H1 (cell line): ENCODE measurements around the gene TUBA3D. TPM values are rescaled to one million over a fixed set of nuclear protein-coding genes. Genes with fewer than 3 reads are reported as not detected.
"Not testable (repeated sequence)": the region's sequence is repeated elsewhere in the genome, so short reads cannot be mapped to it uniquely, and the experiment has no call there.

Experiments
- CTCF ChIA-PET: fragments of 300-600 bp; sonication (Branson Sonifier 250); formaldehyde crosslinking; loops from one replicate; lab custom pipeline; 2021; ENCODE audit not compliant: partially characterized antibody; lab: Charles Lee
- POLR2A ChIA-PET: fragments of 300-600 bp; sonication (Branson Sonifier 250); formaldehyde crosslinking; loops from one replicate; lab custom pipeline; 2021; ENCODE audit warnings: inconsistent platforms; ENCODE audit not compliant: partially characterized antibody; lab: Charles Lee
- DNase-seq, 2 experiments: peaks; one replicate each; pipeline versions ENCODE4 v3.0.0 to v3.0.0-alpha.2; 2010 to 2022; ENCODE audit warnings: low spot score in 2 of 2, low read depth in 1 of 2, mixed read lengths in 1 of 2
- FAIRE-seq: peaks from 2 replicates; lab custom pipeline; 2011; peaks lifted over from hg19 to GRCh38; lab: Jason Lieb, UNC
- H2AFZ ChIP-seq: 2 replicates; pipeline ENCODE4 v1.8.1; 2012; ENCODE audit warnings: low read length, inconsistent platforms
- H2AK5ac ChIP-seq: 2 replicates; pipeline ENCODE4 v1.6.1; 2013; ENCODE audit warnings: low read depth, low read length
- H2BK120ac ChIP-seq: replicated peaks from 2 replicates; pipeline ENCODE3; 2013; ENCODE audit warnings: low read depth, low read length, inconsistent platforms
- H2BK12ac ChIP-seq: 2 replicates; pipeline ENCODE4 v1.6.1; 2013; ENCODE audit warnings: low read depth, low read length
- H2BK15ac ChIP-seq: 2 replicates; pipeline ENCODE4 v1.6.1; 2013; ENCODE audit warnings: low read length
- H2BK20ac ChIP-seq: 2 replicates; pipeline ENCODE4 v1.6.1; 2013; ENCODE audit warnings: low read length
- H2BK5ac ChIP-seq: 2 replicates; pipeline ENCODE4 v1.6.1; 2013; ENCODE audit warnings: low read depth, low read length
- H3K14ac ChIP-seq: 2 replicates; pipeline ENCODE4 v1.6.1; 2013; ENCODE audit warnings: inconsistent platforms; ENCODE audit not compliant: insufficient read length
- H3K18ac ChIP-seq: 2 replicates; pipeline ENCODE4 v1.6.1; 2013; ENCODE audit warnings: low read length; ENCODE audit errors: extremely low read depth
- H3K23ac ChIP-seq: 2 replicates; pipeline ENCODE4 v1.6.1; 2013; ENCODE audit warnings: inconsistent platforms; ENCODE audit not compliant: insufficient read length
- H3K23me2 ChIP-seq: 2 replicates; pipeline ENCODE4 v1.6.1; 2013; ENCODE audit warnings: low read depth, low read length
- H3K27ac ChIP-seq: 2 replicates; pipeline ENCODE4 v1.6.1; 2011; ENCODE audit warnings: low read depth, low read length, inconsistent platforms
- H3K27me3 ChIP-seq, 4 experiments: replicated peaks in 1 of 4; 1 replicate in 1 of 4; 2 replicates in 3 of 4; pipeline versions ENCODE4 v1.6.1 to v1.8.1; 2011 to 2013; ENCODE audit warnings: low read length in 3 of 4, mild to moderate bottlenecking in 3 of 4, inconsistent platforms in 2 of 4, mixed read lengths in 2 of 4, moderate library complexity in 1 of 4; ENCODE audit not compliant: control insufficient read depth in 3 of 4, insufficient read depth in 3 of 4; ENCODE audit errors: extremely low read depth in 1 of 4
- H3K36me3 ChIP-seq, 4 experiments: 2 replicates each; pipeline versions ENCODE4 v1.6.1 to v1.8.1; 2011 to 2013; ENCODE audit warnings: mild to moderate bottlenecking in 4 of 4, low read length in 3 of 4, moderate library complexity in 2 of 4, control low read depth in 1 of 4, inconsistent platforms in 1 of 4; ENCODE audit not compliant: insufficient read depth in 4 of 4, control insufficient read depth in 2 of 4
- H3K4ac ChIP-seq: replicated peaks from 2 replicates; pipeline ENCODE3; 2013; ENCODE audit warnings: low read length, low read depth, mixed read lengths, inconsistent platforms; ENCODE audit not compliant: insufficient read length
- H3K4me1 ChIP-seq, 4 experiments: replicated peaks in 1 of 4; 1 replicate in 1 of 4; 2 replicates in 3 of 4; pipeline versions ENCODE4 v1.6.1 to v1.8.1; 2011 to 2013; ENCODE audit warnings: low read length in 3 of 4, inconsistent platforms in 2 of 4, mixed read lengths in 1 of 4; ENCODE audit not compliant: insufficient read depth in 4 of 4, control insufficient read depth in 3 of 4
- H3K4me2 ChIP-seq, 2 experiments: 2 replicates each; pipeline versions ENCODE4 v1.6.1 to v1.8.1; 2011 to 2013; ENCODE audit warnings: low read depth in 2 of 2, low read length in 2 of 2, control low read depth in 1 of 2, inconsistent platforms in 1 of 2, mild to moderate bottlenecking in 1 of 2; ENCODE audit not compliant: insufficient read depth in 1 of 2
- H3K4me3 ChIP-seq, 4 experiments: fragments of 200-600, 300-600 bp in 1 of 4; sonication (generic), shearing (Covaris generic), sonication (Bioruptor Twin) in 1 of 4; 2 replicates each; pipeline versions ENCODE4 v1.5.1 to v1.8.1; 2011 to 2016; ENCODE audit warnings: low read length in 4 of 4, low read depth in 3 of 4, control low read depth in 2 of 4, inconsistent platforms in 2 of 4, mild to moderate bottlenecking in 2 of 4, mixed read lengths in 1 of 4, moderate library complexity in 1 of 4; ENCODE audit not compliant: insufficient read depth in 2 of 4; ENCODE audit errors: extremely low read depth in 1 of 4
- H3K56ac ChIP-seq: replicated peaks from 2 replicates; pipeline ENCODE3; 2013; ENCODE audit warnings: low read depth, mild to moderate bottlenecking, mixed read lengths, low read length, inconsistent platforms; ENCODE audit not compliant: insufficient read length
- H3K79me1 ChIP-seq: 2 replicates; pipeline ENCODE4 v1.6.1; 2013; ENCODE audit warnings: low read depth, low read length, control low read depth
- H3K79me2 ChIP-seq, 2 experiments: 2 replicates each; pipeline versions ENCODE4 v1.6.1 to v1.8.1; 2012 to 2013; ENCODE audit warnings: low read length in 2 of 2, mild to moderate bottlenecking in 2 of 2, inconsistent platforms in 1 of 2; ENCODE audit not compliant: insufficient read depth in 2 of 2, control insufficient read depth in 1 of 2
- H3K9ac ChIP-seq, 4 experiments: replicated peaks in 1 of 4; 1 replicate in 1 of 4; 2 replicates in 3 of 4; pipeline versions ENCODE4 v1.6.1 to v1.8.1; 2011 to 2013; ENCODE audit warnings: low read depth in 3 of 4, low read length in 3 of 4, control low read depth in 2 of 4, mild to moderate bottlenecking in 2 of 4, moderate library complexity in 2 of 4, inconsistent platforms in 1 of 4; ENCODE audit errors: extremely low read depth in 1 of 4
- H3K9me3 ChIP-seq, 2 experiments: 2 replicates each; pipeline versions ENCODE4 v1.6.1 to v1.8.1; 2012 to 2013; ENCODE audit warnings: mild to moderate bottlenecking in 2 of 2, moderate library complexity in 2 of 2, control low read depth in 1 of 2, inconsistent platforms in 1 of 2, low read depth in 1 of 2, low read length in 1 of 2, mixed read lengths in 1 of 2; ENCODE audit not compliant: insufficient read depth in 2 of 2
- H4K20me1 ChIP-seq, 2 experiments: replicated peaks in 1 of 2; 2 replicates each; pipeline versions ENCODE3 to v1.8.1; 2011 to 2013; ENCODE audit warnings: inconsistent platforms in 2 of 2, low read length in 2 of 2, mild to moderate bottlenecking in 1 of 2; ENCODE audit not compliant: insufficient read depth in 2 of 2, control insufficient read depth in 1 of 2
- H4K5ac ChIP-seq: 2 replicates; pipeline ENCODE4 v1.6.1; 2013; ENCODE audit warnings: low read length, low read depth, mixed read lengths, inconsistent platforms; ENCODE audit not compliant: insufficient read length
- H4K8ac ChIP-seq: 2 replicates; pipeline ENCODE4 v1.8.0; 2013; ENCODE audit warnings: mild to moderate bottlenecking, moderate library complexity, low read length, inconsistent platforms; ENCODE audit not compliant: insufficient read depth; ENCODE audit errors: extremely low read depth
- H4K91ac ChIP-seq: replicated peaks from 2 replicates; pipeline ENCODE3; 2013; ENCODE audit warnings: low read length, mixed read lengths, inconsistent platforms; ENCODE audit not compliant: insufficient read length
- WGBS, 2 experiments: shearing (Covaris generic) in 1 of 2; methylation state at CpG; one replicate each; pipeline versions ENCODE4 v1.1.6 to v1.1.7; 2013 to 2015; ENCODE audit warnings: low lambda C conversion rate in 2 of 2, mixed read lengths in 2 of 2, inconsistent platforms in 1 of 2, low coverage in 1 of 2, missing lambda C conversion rate in 1 of 2; ENCODE audit not compliant: insufficient replicate concordance in 2 of 2, insufficient coverage in 1 of 2, insufficient read length in 1 of 2; ENCODE audit errors: extremely low coverage in 1 of 2, missing lambda C conversion rate in 1 of 2; 5-methylcytosine and 5-hydroxymethylcytosine counted together
- polyA plus RNA-seq, 7 experiments: library from polyadenylated mRNA; depleted of rRNA in 3 of 7; stranded (reverse) in 5 of 7; unstranded in 2 of 7; fragments of >200 nt in 5 of 7; fragments of 200-250 nt in 2 of 7; gene quantifications; 1 replicate in 5 of 7; 2 replicates in 1 of 7; 4 replicates in 1 of 7; pipeline versions ENCODE4 v1.2.1 to v1.2.3, GENCODE V29; 2011 to 2013; ENCODE audit warnings: missing spikeins in 2 of 7, mixed read lengths in 2 of 7
- total RNA-seq: library from RNA; stranded (reverse); fragmentation: NEBNext Ultra II Directional; extraction: Animal tissue kit (Norgen Biotek cat#: 25700); gene quantifications from 2 replicates; pipeline ENCODE4 v1.2.1, GENCODE V29; 2021

Gene TUBA3D
- total and polyA plus RNA-seq, 2 of the 8 experiments (the other 6 are each of a cell fraction or from before 2014, with no cell fraction given) = 0.15 TPM; not detected in 1

- H2AFZ ChIP-seq, H3K56ac ChIP-seq, DNase-seq, H4K20me1 ChIP-seq, H2BK5ac ChIP-seq, H4K5ac ChIP-seq, H3K9me3 ChIP-seq, H4K8ac ChIP-seq, H4K91ac ChIP-seq, H3K79me1 ChIP-seq, H3K9ac ChIP-seq, POLR2A ChIA-PET, H3K4me2 ChIP-seq, H2BK12ac ChIP-seq, H2BK15ac ChIP-seq, H2AK5ac ChIP-seq, H3K27ac ChIP-seq, FAIRE-seq, H3K23me2 ChIP-seq, H3K14ac ChIP-seq, H3K23ac ChIP-seq, H3K36me3 ChIP-seq, H3K4me3 ChIP-seq, H3K4me1 ChIP-seq, H3K27me3 ChIP-seq, H2BK20ac ChIP-seq, H3K4ac ChIP-seq, H3K18ac ChIP-seq, H3K79me2 ChIP-seq, H2BK120ac ChIP-seq: not testable (repeated sequence)
- WGBS, 2 experiments = 87% methylated on average over 11 of the region's 11 CpGs; no CpG with 5 or more reads in 1 of the 2 experiments
- CTCF ChIA-PET = interaction anchor here (1.7 kb wide), 1 partner anchor 14 kb away, joined by 3 read pairs; no protein-coding TSS in a partner anchor
Observed at GRCh38 chr2:131484906-131485460, 9.1 kb downstream of the TUBA3D start.
